Lung (tissue), 12 donors: ENCODE data around the gene TTC34. TPM values are rescaled to one million over a fixed set of nuclear protein-coding genes. Genes with fewer than 3 reads are reported as not detected.
A peak's percentile ranks its signal among the peaks of the same experiment; 100 is the strongest.

Source experiments
- ATAC-seq: fragments of 200-7000 bp; cut with Tn5 transposase; one replicate; pipeline ENCODE4 v1.9.1; 2020; ENCODE audit warnings: moderate number of reproducible peaks; ENCODE audit not compliant: insufficient read depth, low FRiP score
- DNase-seq, 3 donors: peaks; one replicate each; pipeline ENCODE4 v3.0.0-alpha.2; 2013 to 2017
- H3K27ac ChIP-seq, 2 donors: one replicate each; pipeline ENCODE4 v1.5.1; 2013; ENCODE audit warnings: mild to moderate bottlenecking in 2 of 2, moderate library complexity in 2 of 2, control low read depth in 1 of 2, inconsistent platforms in 1 of 2, low read depth in 1 of 2, low read length in 1 of 2
- H3K27me3 ChIP-seq, 3 donors: one replicate each; pipeline ENCODE4 v1.5.1; 2013; ENCODE audit warnings: low read length in 2 of 3; ENCODE audit not compliant: control insufficient read depth in 3 of 3, insufficient read depth in 3 of 3
- H3K36me3 ChIP-seq, 4 donors: one replicate each; pipeline ENCODE4 v1.5.1; 2013; ENCODE audit warnings: low read length in 4 of 4, mild to moderate bottlenecking in 1 of 4, moderate library complexity in 1 of 4; ENCODE audit not compliant: control insufficient read depth in 4 of 4, insufficient read depth in 4 of 4
- H3K4me1 ChIP-seq, 5 donors: one replicate each; pipeline ENCODE4 v1.5.1; 2013; ENCODE audit warnings: low read length in 5 of 5, mild to moderate bottlenecking in 2 of 5, moderate library complexity in 1 of 5; ENCODE audit not compliant: control insufficient read depth in 5 of 5, insufficient read depth in 5 of 5
- H3K4me3 ChIP-seq: one replicate; pipeline ENCODE4 v1.5.1; 2013; ENCODE audit warnings: mild to moderate bottlenecking, control low read depth, moderate library complexity
- H3K9ac ChIP-seq, 2 donors: one replicate each; pipeline ENCODE4 v1.5.1; 2013; ENCODE audit warnings: low read length in 2 of 2, control low read depth in 1 of 2; ENCODE audit not compliant: insufficient read depth in 1 of 2
- H3K9me3 ChIP-seq, 4 donors: one replicate each; pipeline ENCODE4 v1.5.1; 2013; ENCODE audit warnings: low read length in 3 of 4, mild to moderate bottlenecking in 1 of 4, moderate library complexity in 1 of 4; ENCODE audit not compliant: control insufficient read depth in 4 of 4, insufficient read depth in 3 of 4
- CTCF ChIP-seq: IDR thresholded peaks from 2 replicates; pipeline ENCODE4 v1.5.1; 2012; ENCODE audit warnings: mild to moderate bottlenecking; ENCODE audit errors: control extremely low read depth, extremely low read depth
- WGBS, 2 donors: extraction: QIAGEN DNeasy Blood & Tissue Kit; methylation state at CpG; one replicate each; pipeline ENCODE4 v1.1.7; 2013; 5-methylcytosine and 5-hydroxymethylcytosine counted together
- polyA plus RNA-seq, 2 donors: library from polyadenylated mRNA; stranded (reverse); fragments of 200-250 nt; gene quantifications; one replicate each; pipeline ENCODE4 v1.2.1, GENCODE V29; 2013
- total RNA-seq, 2 donors: library from RNA; depleted of rRNA in 1 of 2; stranded (reverse); fragments of >200 nt in 1 of 2; gene quantifications; one replicate each; pipeline ENCODE4 v1.2.1, GENCODE V29; 2014 to 2021
- donor health status: control.
- donor health status: control.
- donor health status: Bipolar disorder and iron deficiency.
- donor health status: healthy.
- donor health status: DM: yes; HTN: yes; CAD: no.

TTC34 gene
- total and polyA plus RNA-seq, 4 donors = 0.30 to 3.3 (median 0.75) TPM

GRCh38 chr1:2587071-2587859, 214.2 kb downstream of the TTC34 start:
- H3K36me3 ChIP-seq = peaks cover 0 to 21% (median 4%) of the 10 kb centered on the region in 4 donors
- H3K27me3 ChIP-seq = no peaks in the 10 kb centered on the region
- H3K9me3 ChIP-seq = no peaks in the 10 kb centered on the region
- peak overlapping the region in 1 of 2 donors; percentile 37 for H3K9ac ChIP-seq
- H3K4me1 ChIP-seq = peaks cover 3 to 25% (median 17%) of the 10 kb centered on the region in 5 donors
- TF ChIP-seq CTCF = no peak
- 10 to 11% methylated on average over 46 to 52 of the region's 52 CpGs for WGBS, 2 donors
- peak overlapping the region; percentile 73 for H3K4me3 ChIP-seq
- DNase-seq = no peak
- ATAC-seq = no peak
- H3K27ac ChIP-seq = peak overlapping the region in 1 of 2 donors; percentile 42

GRCh38 chr1:2586154-2587070, 215.1 kb downstream of the TTC34 start, which contains the start of gene PRXL2B:
Gene PRXL2B, plus strand, starts transcription at chr1:2586777. Its CDS starts 109 bp downstream, at chr1:2586886.
- no peak for TF ChIP-seq CTCF
- DNase-seq = peak; percentile 99 to 100 (median 100)
- H3K36me3 ChIP-seq = peaks cover 0 to 21% (median 4%) of the 10 kb centered on the region in 4 donors
- H3K27me3 ChIP-seq = no peaks in the 10 kb centered on the region
- peak within 1 kb of the TSS; percentile 51 to 55 for H3K9ac ChIP-seq
- no peaks in the 10 kb centered on the region for H3K9me3 ChIP-seq
- peak within 1 kb of the TSS; percentile 98 for H3K27ac ChIP-seq
- peak; percentile 88 for ATAC-seq
- H3K4me3 ChIP-seq = peak within 1 kb of the TSS; percentile 78
- 1 to 2% methylated on average over 69 to 107 of the region's 107 CpGs for WGBS, 2 donors
- H3K4me1 ChIP-seq = peaks cover 3 to 25% (median 17%) of the 10 kb centered on the region in 5 donors

Other genes with a start within 250 kb of the TTC34 start
- 100 to 1,000 TPM in 1 of 2 donors, 10 to 100 TPM in 1; 67.4 to 127 TPM for gene TNFRSF14, start 245.3 kb downstream of the TTC34 start, total RNA-seq
- gene TNFRSF14, start 245.3 kb downstream of the TTC34 start, polyA plus RNA-seq = 100 to 1,000 TPM; 191 to 200 TPM
- gene PRXL2B, start 214.9 kb downstream of the TTC34 start, total RNA-seq = 10 to 100 TPM; 17.8 to 39.8 TPM
- 10 to 100 TPM; 24.9 to 29.0 TPM for gene PRXL2B, start 214.9 kb downstream of the TTC34 start, polyA plus RNA-seq
- gene MMEL1, start 168.7 kb downstream of the TTC34 start, total RNA-seq = 1 to 10 TPM; 4.0 to 5.9 TPM
- 1 to 10 TPM; 6.2 to 8.4 TPM for gene MMEL1, start 168.7 kb downstream of the TTC34 start, polyA plus RNA-seq
- gene ACTRT2, start 219.8 kb upstream of the TTC34 start, total RNA-seq = not detected
- not detected for gene ACTRT2, start 219.8 kb upstream of the TTC34 start, polyA plus RNA-seq